IMR-90 (cell line): ENCODE measurements around the gene LRRC4. TPM values are rescaled to one million over a fixed set of nuclear protein-coding genes. Genes with fewer than 3 reads are reported as not detected.

Experiments
- ATAC-seq: fragments of 200-7000 bp; cut with Tn5 transposase; 2 replicates; pipeline ENCODE4 v1.9.1; 2020; ENCODE audit warnings: low read depth, mild to moderate bottlenecking, moderate library complexity
- BruUV-seq: library from RNA; stranded (reverse); fragments of 400-500 nt; replicated peaks from 2 replicates; lab custom pipeline; 2021; lab: Mats Ljungman, UMichigan
- CTCF ChIA-PET: fragments of 300-600 bp; formaldehyde crosslinking; extraction: SDS; loops from one replicate; lab custom pipeline; 2021; ENCODE audit warnings: antibody characterized with exemption; lab: Yijun Ruan, JAX
- POLR2A ChIA-PET: fragments of 300-600 bp; sonication (Branson Sonifier 250); formaldehyde crosslinking; loops from one replicate; lab custom pipeline; 2022; ENCODE audit warnings: antibody characterized with exemption; ENCODE audit not compliant: unreplicated experiment; lab: Charles Lee
- DNase-seq: peaks from one replicate; pipeline ENCODE4 v3.0.0; 2013
- H2AFZ ChIP-seq: replicated peaks from 2 replicates; pipeline ENCODE3; 2013; ENCODE audit warnings: low read length, mild to moderate bottlenecking; ENCODE audit not compliant: poor library complexity
- H2AK5ac ChIP-seq: 2 replicates; pipeline ENCODE4 v1.6.1; 2013; ENCODE audit warnings: low read depth, low read length, inconsistent platforms
- H2AK9ac ChIP-seq: replicated peaks from 2 replicates; pipeline ENCODE3; 2013; ENCODE audit warnings: mild to moderate bottlenecking, low read depth, low read length, moderate library complexity; ENCODE audit not compliant: poor library complexity
- H2BK120ac ChIP-seq: 2 replicates; pipeline ENCODE4 v1.6.1; 2013; ENCODE audit warnings: low read depth, low read length, inconsistent platforms
- H2BK15ac ChIP-seq: 3 replicates; pipeline ENCODE4 v1.6.1; 2013; ENCODE audit warnings: low read depth, low read length, inconsistent platforms
- H2BK20ac ChIP-seq: 2 replicates; pipeline ENCODE4 v1.6.1; 2013; ENCODE audit warnings: low read depth, mild to moderate bottlenecking, inconsistent platforms, low read length, moderate library complexity
- H2BK5ac ChIP-seq: 2 replicates; pipeline ENCODE4 v1.6.1; 2013; ENCODE audit warnings: mild to moderate bottlenecking, low read depth, low read length, inconsistent platforms; ENCODE audit not compliant: poor library complexity, severe bottlenecking
- H3K14ac ChIP-seq: replicated peaks from 2 replicates; pipeline ENCODE4 v1.6.1; 2013; ENCODE audit warnings: low read depth, low read length, inconsistent platforms
- H3K18ac ChIP-seq: 2 replicates; pipeline ENCODE4 v1.6.1; 2013; ENCODE audit warnings: low read depth, low read length, control low read depth
- H3K23ac ChIP-seq: 2 replicates; pipeline ENCODE4 v1.6.1; 2013; ENCODE audit warnings: low read depth, low read length, inconsistent platforms
- H3K27ac ChIP-seq: 2 replicates; pipeline ENCODE4 v1.5.1; 2013; ENCODE audit warnings: mild to moderate bottlenecking, control low read depth, low read length; ENCODE audit not compliant: insufficient read depth
- H3K27me3 ChIP-seq: 2 replicates; pipeline ENCODE4 v1.6.1; 2013; ENCODE audit warnings: low read length; ENCODE audit not compliant: control insufficient read depth, insufficient read depth
- H3K36me3 ChIP-seq: 2 replicates; pipeline ENCODE4 v1.6.1; 2013; ENCODE audit warnings: low read length, mixed read lengths; ENCODE audit not compliant: control insufficient read depth, insufficient read depth
- H3K4ac ChIP-seq: 2 replicates; pipeline ENCODE4 v1.6.1; 2013; ENCODE audit warnings: low read depth, low read length, inconsistent platforms
- H3K4me1 ChIP-seq: 2 replicates; pipeline ENCODE4 v1.6.1; 2013; ENCODE audit warnings: low read length, mixed read lengths; ENCODE audit not compliant: control insufficient read depth, insufficient read depth
- H3K4me2 ChIP-seq: 2 replicates; pipeline ENCODE4 v1.6.1; 2013; ENCODE audit warnings: low read depth, mild to moderate bottlenecking, control low read depth, low read length, moderate library complexity
- H3K4me3 ChIP-seq: 2 replicates; pipeline ENCODE4 v1.5.1; 2013; ENCODE audit warnings: low read depth, mild to moderate bottlenecking, control low read depth, low read length, moderate library complexity; ENCODE audit not compliant: insufficient read depth
- H3K56ac ChIP-seq: 2 replicates; pipeline ENCODE4 v1.6.1; 2013; ENCODE audit warnings: low read length, inconsistent platforms; ENCODE audit not compliant: insufficient read depth; ENCODE audit errors: extremely low read depth
- H3K79me1 ChIP-seq, 2 experiments: 2 replicates each; pipeline ENCODE4 v1.6.1; 2013; ENCODE audit warnings: low read length in 2 of 2, inconsistent platforms in 1 of 2, low read depth in 1 of 2
- H3K9ac ChIP-seq: 2 replicates; pipeline ENCODE4 v1.6.1; 2013; ENCODE audit warnings: low read depth, low read length, control low read depth
- H3K9me1 ChIP-seq: 2 replicates; pipeline ENCODE4 v1.6.1; 2013; ENCODE audit warnings: low read length, inconsistent platforms; ENCODE audit not compliant: insufficient read depth
- H3K9me3 ChIP-seq: 2 replicates; pipeline ENCODE4 v1.6.1; 2013; ENCODE audit warnings: low read length; ENCODE audit not compliant: control insufficient read depth, insufficient read depth
- H4K20me1 ChIP-seq: 2 replicates; pipeline ENCODE4 v1.6.1; 2013; ENCODE audit warnings: low read length, inconsistent platforms; ENCODE audit not compliant: insufficient read depth
- H4K5ac ChIP-seq: 2 replicates; pipeline ENCODE4 v1.6.1; 2013; ENCODE audit warnings: mild to moderate bottlenecking, low read depth, low read length, control low read depth
- H4K8ac ChIP-seq, 2 experiments: 2 replicates each; pipeline ENCODE4 v1.6.1; 2013; ENCODE audit warnings: low read depth in 2 of 2, low read length in 2 of 2, control low read depth in 1 of 2, inconsistent platforms in 1 of 2
- H4K91ac ChIP-seq: 2 replicates; pipeline ENCODE4 v1.6.1; 2013; ENCODE audit warnings: low read depth, low read length, inconsistent platforms; ENCODE audit not compliant: insufficient read depth
- BHLHE40 ChIP-seq: fragments of 150-350 bp; IDR thresholded peaks from 2 replicates; pipeline ENCODE4 v1.6.1; 2016; ENCODE audit warnings: mild to moderate bottlenecking, low read depth, low read length
- CEBPB ChIP-seq: IDR thresholded peaks from 2 replicates; pipeline ENCODE4 v1.6.1; 2012; ENCODE audit warnings: low read depth, low read length, improper control_type of control experiment
- POLR2A ChIP-seq: IDR thresholded peaks from 2 replicates; pipeline ENCODE4 v1.6.1; 2012; ENCODE audit warnings: mild to moderate bottlenecking, low read depth, low read length
- RAD21 ChIP-seq: IDR thresholded peaks from 2 replicates; pipeline ENCODE4 v1.6.1; 2012; ENCODE audit warnings: low read length, improper control_type of control experiment
- SMC3 ChIP-seq: fragments of 150-350 bp; IDR thresholded peaks from 2 replicates; pipeline ENCODE4 v1.6.1; 2016; ENCODE audit warnings: low read depth, mild to moderate bottlenecking, antibody characterized with exemption, low read length, moderate library complexity
- WGBS, 2 experiments: methylation state at CpG; one replicate each; pipeline versions ENCODE4 v1.1.5 to v1.1.7; 2013; ENCODE audit warnings: missing lambda C conversion rate in 2 of 2; ENCODE audit not compliant: insufficient read length in 1 of 2; ENCODE audit errors: extremely low coverage in 2 of 2; 5-methylcytosine and 5-hydroxymethylcytosine counted together
- dilution Hi-C: fragments of 300-500 bp; cut with HindIII; formaldehyde crosslinking; loops from one replicate; pipeline ENCODE4 v1.14.3; 2018; ENCODE audit warnings: low sequenced_read_pairs; ENCODE audit not compliant: unreplicated experiment
- in situ Hi-C: fragments of 300-500 bp; cut with MboI; formaldehyde crosslinking; loops from 3 replicates; pipeline ENCODE4 v1.14.3; 2019; ENCODE audit warnings: low sequenced_read_pairs, inconsistent platforms, mixed read lengths
- intact Hi-C: fragments of 100-400 bp; cut with micrococcal nuclease; formaldehyde crosslinking; loops from 2 replicates; pipeline ENCODE4 v1.10.0; 2022
- polyA plus RNA-seq, 3 experiments: library from polyadenylated mRNA; depleted of rRNA; stranded (reverse); fragments of >200 nt; gene quantifications; 2 replicates each; pipeline ENCODE4 v1.2.3, GENCODE V29; 2012; ENCODE audit warnings: low replicate concordance in 1 of 3
- total RNA-seq: library from RNA; depleted of rRNA; stranded (reverse); fragments of >200 nt; gene quantifications from 2 replicates; pipeline ENCODE4 v1.2.3, GENCODE V29; 2012
- TF ChIP-seq, protein P1 (sequence below): fragments of 150-350 bp; IDR thresholded peaks from 2 replicates; pipeline ENCODE4 v1.6.1; 2016; ENCODE audit warnings: low read depth, mild to moderate bottlenecking, low read length, moderate library complexity, borderline replicate concordance

The LRRC4 gene
- total and polyA plus RNA-seq, 2 of the 4 experiments (the other 2 are of a cell fraction), result 0.54 to 0.55 TPM

DNA sequence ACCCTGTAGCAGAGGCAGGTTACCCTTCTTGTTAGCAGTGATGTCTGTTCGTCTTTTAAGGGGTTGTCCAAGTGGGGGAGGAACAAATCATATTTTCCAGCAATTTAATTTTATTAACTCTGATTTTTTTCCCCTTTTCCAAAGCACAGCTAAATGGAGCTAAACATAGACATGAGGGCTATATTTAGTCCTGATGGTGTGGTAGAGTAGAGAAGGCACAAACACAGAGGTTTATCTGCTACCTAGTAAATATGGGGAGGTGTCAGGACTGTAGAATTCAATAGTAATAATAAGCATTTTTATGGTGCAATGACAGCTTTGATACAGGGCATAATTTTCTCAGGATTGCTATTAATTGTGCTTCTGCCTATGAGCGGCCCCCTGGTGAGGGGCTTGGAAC is 22.5 kb downstream of the LRRC4 start:
- no peak overlapping the region for H3K14ac ChIP-seq
- peaks cover 19% of the 10 kb centered on the region for H3K9me1 ChIP-seq
- H3K79me1 ChIP-seq, result peaks cover 40 to 77% of the 10 kb centered on the region in 2 experiments
- no peak overlapping the region for H4K5ac ChIP-seq
- H3K56ac ChIP-seq, result no peak overlapping the region
- H4K91ac ChIP-seq, result no peak overlapping the region
- peaks cover 30% of the 10 kb centered on the region for H4K20me1 ChIP-seq
- H2BK15ac ChIP-seq, result no peak overlapping the region
- BruUV-seq, result no TSS peak
- no peak overlapping the region for H3K23ac ChIP-seq
- H2BK20ac ChIP-seq, result no peak overlapping the region
- POLR2A ChIA-PET, result no interaction called here
- DNase-seq (no peak), ATAC-seq (no peak)
- no peak overlapping the region for H2AK5ac ChIP-seq
- dilution Hi-C loops (no loop called here), intact Hi-C loops (no loop called here), in situ Hi-C loops (no loop called here)
- peaks cover 5% of the 10 kb centered on the region; the same call in 1 of the 2 replicates for H3K4me1 ChIP-seq
- H2AK9ac ChIP-seq, result no peak overlapping the region
- H3K9me3 ChIP-seq, result no peaks in the 10 kb centered on the region
- no peak overlapping the region for H2BK5ac ChIP-seq
- no peak overlapping the region for H2BK120ac ChIP-seq
- H3K9ac ChIP-seq, result no peak overlapping the region
- no peak overlapping the region for H3K4me3 ChIP-seq
- no peak overlapping the region for H2AFZ ChIP-seq
- no peaks in the 10 kb centered on the region for H3K27me3 ChIP-seq
- TF ChIP-seq BHLHE40 (no peak), POLR2A (no peak), CEBPB (no peak), SMC3 (no peak), RAD21 (no peak)
- TF ChIP-seq, protein P1, sequence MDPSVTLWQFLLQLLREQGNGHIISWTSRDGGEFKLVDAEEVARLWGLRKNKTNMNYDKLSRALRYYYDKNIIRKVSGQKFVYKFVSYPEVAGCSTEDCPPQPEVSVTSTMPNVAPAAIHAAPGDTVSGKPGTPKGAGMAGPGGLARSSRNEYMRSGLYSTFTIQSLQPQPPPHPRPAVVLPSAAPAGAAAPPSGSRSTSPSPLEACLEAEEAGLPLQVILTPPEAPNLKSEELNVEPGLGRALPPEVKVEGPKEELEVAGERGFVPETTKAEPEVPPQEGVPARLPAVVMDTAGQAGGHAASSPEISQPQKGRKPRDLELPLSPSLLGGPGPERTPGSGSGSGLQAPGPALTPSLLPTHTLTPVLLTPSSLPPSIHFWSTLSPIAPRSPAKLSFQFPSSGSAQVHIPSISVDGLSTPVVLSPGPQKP, result no peak
- H3K4ac ChIP-seq, result no peak overlapping the region
- no CpG with 5 or more reads among the region's 2 CpGs for WGBS, 2 experiments
- H3K18ac ChIP-seq, result no peak overlapping the region
- H4K8ac ChIP-seq, result no peak overlapping the region
- no peak overlapping the region for H3K4me2 ChIP-seq
- CTCF ChIA-PET, result interaction anchor here (0.6 to 1.8 kb wide), 3 partner anchors 11 to 297 kb away, joined by 3 to 4 read pairs (median 3); no protein-coding TSS in a partner anchor
- no peak overlapping the region for H3K27ac ChIP-seq
- peaks cover 7% of the 10 kb centered on the region; the same call in 1 of the 2 replicates for H3K36me3 ChIP-seq
